Mucosa of rectum (tissue), 2 donors: Measurements from ENCODE around the gene TBC1D28.
"Not testable (repeated sequence)": the region's sequence is repeated elsewhere in the genome, so short reads cannot be mapped to it uniquely, and the experiment has no call there.

Source experiments
- H3K27ac ChIP-seq, 2 donors: one replicate each; pipeline ENCODE4 v1.7.0; 2013; ENCODE audit warnings: inconsistent platforms in 2 of 2, low read depth in 2 of 2, low read length in 2 of 2
- H3K27me3 ChIP-seq, 2 donors: one replicate each; pipeline ENCODE4 v1.7.0; 2013; ENCODE audit warnings: low read length in 2 of 2; ENCODE audit not compliant: control insufficient read depth in 2 of 2, insufficient read depth in 2 of 2
- H3K36me3 ChIP-seq, 2 donors: one replicate each; pipeline ENCODE4 v1.7.0; 2013; ENCODE audit warnings: low read length in 2 of 2; ENCODE audit not compliant: control insufficient read depth in 2 of 2, insufficient read depth in 2 of 2
- H3K4me1 ChIP-seq, 2 donors: one replicate each; pipeline ENCODE4 v1.7.0; 2013; ENCODE audit warnings: low read length in 2 of 2, mild to moderate bottlenecking in 1 of 2; ENCODE audit not compliant: control insufficient read depth in 2 of 2, insufficient read depth in 2 of 2
- H3K4me3 ChIP-seq, 2 donors: one replicate each; pipeline ENCODE4 v1.7.0; 2013; ENCODE audit warnings: low read length in 2 of 2
- H3K9ac ChIP-seq, 2 donors: one replicate each; pipeline ENCODE4 v1.7.0; 2013; ENCODE audit warnings: low read length in 2 of 2, low read depth in 1 of 2, mild to moderate bottlenecking in 1 of 2
- H3K9me3 ChIP-seq, 2 donors: one replicate each; pipeline ENCODE4 v1.7.0; 2013; ENCODE audit warnings: low read length in 2 of 2; ENCODE audit not compliant: control insufficient read depth in 2 of 2
- donor health status: healthy.
- donor health status: Normal muscosa, but diverticular disease.

The TBC1D28 gene

GRCh38 chr17:18644291-18644690 is at the start of gene TBC1D28:
TBC1D28 (minus strand) TSS chr17:18644391; CDS start chr17:18641352, 3,039 bp downstream.
- not testable (repeated sequence) for H3K9me3 ChIP-seq, H3K27ac ChIP-seq, H3K4me3 ChIP-seq, H3K9ac ChIP-seq, H3K36me3 ChIP-seq, H3K27me3 ChIP-seq, H3K4me1 ChIP-seq

GRCh38 chr17:18682668-18683067 is 38.5 kb upstream of the TBC1D28 start:
- not testable (repeated sequence) for H3K36me3 ChIP-seq, H3K27ac ChIP-seq, H3K9ac ChIP-seq, H3K9me3 ChIP-seq, H3K27me3 ChIP-seq, H3K4me1 ChIP-seq
- H3K4me3 ChIP-seq: peak overlapping the region in 1 of 2 donors; percentile 62

- not testable (repeated sequence) for H3K36me3 ChIP-seq, H3K27ac ChIP-seq, H3K4me1 ChIP-seq, H3K9me3 ChIP-seq, H3K27me3 ChIP-seq
- H3K9ac ChIP-seq: peak within 1 kb of the TSS; percentile 17 to 53
- H3K4me3 ChIP-seq: peak within 1 kb of the TSS; percentile 53 to 62
Measured at GRCh38 chr17:18681767-18682571, 37.8 kb upstream of the TBC1D28 start, which contains the start of gene FOXO3B. FOXO3B (minus strand) TSS chr17:18682314; CDS start chr17:18681651, 663 bp downstream.

- not testable (repeated sequence) for H3K9me3 ChIP-seq, H3K27me3 ChIP-seq, H3K36me3 ChIP-seq, H3K9ac ChIP-seq, H3K4me3 ChIP-seq, H3K27ac ChIP-seq, H3K4me1 ChIP-seq
Measured at GRCh38 chr17:18677381-18677780, 33.2 kb upstream of the TBC1D28 start.

- not testable (repeated sequence) for H3K4me3 ChIP-seq, H3K9me3 ChIP-seq, H3K36me3 ChIP-seq, H3K9ac ChIP-seq, H3K4me1 ChIP-seq, H3K27me3 ChIP-seq, H3K27ac ChIP-seq
Measured at GRCh38 chr17:18676928-18677327, 32.7 kb upstream of the TBC1D28 start.

GRCh38 chr17:18672395-18673227 is 28.4 kb upstream of the TBC1D28 start:
- not testable (repeated sequence) for H3K36me3 ChIP-seq, H3K9me3 ChIP-seq, H3K27ac ChIP-seq, H3K27me3 ChIP-seq, H3K9ac ChIP-seq, H3K4me3 ChIP-seq, H3K4me1 ChIP-seq

- H3K36me3 ChIP-seq, H3K27me3 ChIP-seq, H3K4me3 ChIP-seq, H3K9me3 ChIP-seq, H3K4me1 ChIP-seq, H3K9ac ChIP-seq, H3K27ac ChIP-seq: not testable (repeated sequence)
Measured at GRCh38 chr17:18668625-18669024, 24.4 kb upstream of the TBC1D28 start.

- H3K9me3 ChIP-seq, H3K27ac ChIP-seq, H3K4me1 ChIP-seq, H3K9ac ChIP-seq, H3K36me3 ChIP-seq, H3K27me3 ChIP-seq, H3K4me3 ChIP-seq: not testable (repeated sequence)
Measured at GRCh38 chr17:18667535-18667934, 23.3 kb upstream of the TBC1D28 start.

GRCh38 chr17:18666326-18666725 is 22.1 kb upstream of the TBC1D28 start:
- H3K9me3 ChIP-seq, H3K9ac ChIP-seq, H3K4me3 ChIP-seq: not testable (repeated sequence)

GRCh38 chr17:18661924-18662624 is 17.9 kb upstream of the TBC1D28 start:
- not testable (repeated sequence) for H3K9me3 ChIP-seq

More at GRCh38 chr17:18666326-18666725, 22.1 kb upstream of the TBC1D28 start:
- not testable (repeated sequence) for H3K27ac ChIP-seq, H3K4me1 ChIP-seq, H3K36me3 ChIP-seq, H3K27me3 ChIP-seq

More at GRCh38 chr17:18661924-18662624, 17.9 kb upstream of the TBC1D28 start:
- H3K4me3 ChIP-seq, H3K9ac ChIP-seq, H3K27me3 ChIP-seq, H3K27ac ChIP-seq, H3K36me3 ChIP-seq, H3K4me1 ChIP-seq: not testable (repeated sequence)
